Suprapubic skin (tissue), 4 donors: ENCODE results near the gene ANKRD63. TPM values are rescaled to one million over a fixed set of nuclear protein-coding genes. Genes with fewer than 3 reads are reported as not detected.

ENCODE experiments used
- DNase-seq, 2 donors: peaks; one replicate each; pipeline ENCODE4 v3.0.0-alpha.2; 2019; ENCODE audit warnings: low spot score in 2 of 2
- H3K27ac ChIP-seq: fragments of 200-600 bp; sonication (generic); one replicate; pipeline ENCODE4 v1.5.1; 2019
- H3K27me3 ChIP-seq: fragments of 200-600 bp; sonication (generic); one replicate; pipeline ENCODE4 v1.5.1; 2019
- H3K36me3 ChIP-seq: fragments of 200-600 bp; sonication (generic); one replicate; pipeline ENCODE4 v1.5.1; 2019
- H3K4me1 ChIP-seq: fragments of 200-600 bp; sonication (generic); one replicate; pipeline ENCODE4 v1.5.1; 2019
- H3K4me3 ChIP-seq: fragments of 200-600 bp; sonication (generic); one replicate; pipeline ENCODE4 v1.5.1; 2019; ENCODE audit warnings: mild to moderate bottlenecking
- H3K9me3 ChIP-seq: fragments of 200-600 bp; sonication (generic); one replicate; pipeline ENCODE4 v1.5.1; 2019
- EP300 ChIP-seq: sonication (generic); formaldehyde crosslinking; IDR thresholded peaks from one replicate; pipeline ENCODE4 v1.6.1; 2017; ENCODE audit warnings: antibody characterized with exemption
- POLR2A ChIP-seq, 2 donors: fragments of 450-650 bp; IDR thresholded peaks; one replicate each; pipeline ENCODE4 v1.6.1; 2017; ENCODE audit warnings: antibody characterized with exemption in 2 of 2, mild to moderate bottlenecking in 2 of 2, moderate library complexity in 2 of 2
- POLR2AphosphoS5 ChIP-seq, 3 donors: sonication (generic); formaldehyde crosslinking; IDR thresholded peaks; one replicate each; pipeline ENCODE4 v1.6.1; 2017; ENCODE audit warnings: antibody characterized with exemption in 3 of 3
- WGBS: methylation state at CpG from one replicate; pipeline ENCODE4 v1.1.5; 2018; 5-methylcytosine and 5-hydroxymethylcytosine counted together
- total RNA-seq, 4 donors: library from RNA; depleted of rRNA; stranded (reverse); fragments of >200 nt; gene quantifications; one replicate each; pipeline ENCODE4 v1.1.0, GENCODE V29; 2016
- TF ChIP-seq, protein P1 (sequence below), 2 donors: fragments of 200-600 bp in 1 of 2; fragments of 450-650 bp in 1 of 2; sonication (generic) in 1 of 2; IDR thresholded peaks; one replicate each; pipeline ENCODE4 v1.5.1; 2016 to 2019; ENCODE audit warnings: antibody characterized with exemption in 2 of 2, mild to moderate bottlenecking in 1 of 2, moderate library complexity in 1 of 2

Gene ANKRD63
- total RNA-seq, 4 donors from 2014 or later = not detected

DNA sequence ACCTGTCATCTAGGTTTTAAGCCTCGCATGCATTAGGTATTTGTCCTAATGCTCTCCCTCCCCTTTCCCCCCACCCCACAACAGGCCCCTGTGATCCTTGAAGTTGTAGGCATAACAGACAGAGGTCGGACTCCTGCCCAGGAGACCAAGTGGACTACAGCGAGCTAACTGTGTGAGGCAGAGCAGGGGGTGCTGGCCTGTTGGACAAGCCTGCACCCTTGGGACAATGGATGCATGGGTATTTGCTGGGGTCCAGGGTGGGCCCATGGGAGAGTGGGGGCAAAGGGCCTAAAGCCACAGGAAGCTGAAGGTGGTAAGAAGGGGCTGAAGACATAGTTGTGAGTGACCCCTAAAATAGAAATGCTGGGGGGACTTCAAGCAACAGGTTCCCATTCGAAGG, 22.4 kb upstream of the ANKRD63 start:
- Histone ChIP-seq H3K4me3 (no peak overlapping the region), H3K36me3 (no peaks in the 10 kb centered on the region), H3K4me1 (no peaks in the 10 kb centered on the region), H3K9me3 (no peaks in the 10 kb centered on the region), H3K27ac (no peak overlapping the region), H3K27me3 (peaks cover 8% of the 10 kb centered on the region)
- no peak for TF ChIP-seq POLR2A (IDR thresholded peaks at IDR 0.05)
- TF ChIP-seq EP300 = no peak
- no peak for TF ChIP-seq POLR2AphosphoS5 (IDR thresholded peaks at IDR 0.05)
- TF ChIP-seq, protein P1, sequence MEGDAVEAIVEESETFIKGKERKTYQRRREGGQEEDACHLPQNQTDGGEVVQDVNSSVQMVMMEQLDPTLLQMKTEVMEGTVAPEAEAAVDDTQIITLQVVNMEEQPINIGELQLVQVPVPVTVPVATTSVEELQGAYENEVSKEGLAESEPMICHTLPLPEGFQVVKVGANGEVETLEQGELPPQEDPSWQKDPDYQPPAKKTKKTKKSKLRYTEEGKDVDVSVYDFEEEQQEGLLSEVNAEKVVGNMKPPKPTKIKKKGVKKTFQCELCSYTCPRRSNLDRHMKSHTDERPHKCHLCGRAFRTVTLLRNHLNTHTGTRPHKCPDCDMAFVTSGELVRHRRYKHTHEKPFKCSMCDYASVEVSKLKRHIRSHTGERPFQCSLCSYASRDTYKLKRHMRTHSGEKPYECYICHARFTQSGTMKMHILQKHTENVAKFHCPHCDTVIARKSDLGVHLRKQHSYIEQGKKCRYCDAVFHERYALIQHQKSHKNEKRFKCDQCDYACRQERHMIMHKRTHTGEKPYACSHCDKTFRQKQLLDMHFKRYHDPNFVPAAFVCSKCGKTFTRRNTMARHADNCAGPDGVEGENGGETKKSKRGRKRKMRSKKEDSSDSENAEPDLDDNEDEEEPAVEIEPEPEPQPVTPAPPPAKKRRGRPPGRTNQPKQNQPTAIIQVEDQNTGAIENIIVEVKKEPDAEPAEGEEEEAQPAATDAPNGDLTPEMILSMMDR (IDR thresholded peaks at IDR 0.05) = no peak
- 100% methylated on average over 3 of the region's 4 CpGs for WGBS
- DNase-seq = no peak

DNA sequence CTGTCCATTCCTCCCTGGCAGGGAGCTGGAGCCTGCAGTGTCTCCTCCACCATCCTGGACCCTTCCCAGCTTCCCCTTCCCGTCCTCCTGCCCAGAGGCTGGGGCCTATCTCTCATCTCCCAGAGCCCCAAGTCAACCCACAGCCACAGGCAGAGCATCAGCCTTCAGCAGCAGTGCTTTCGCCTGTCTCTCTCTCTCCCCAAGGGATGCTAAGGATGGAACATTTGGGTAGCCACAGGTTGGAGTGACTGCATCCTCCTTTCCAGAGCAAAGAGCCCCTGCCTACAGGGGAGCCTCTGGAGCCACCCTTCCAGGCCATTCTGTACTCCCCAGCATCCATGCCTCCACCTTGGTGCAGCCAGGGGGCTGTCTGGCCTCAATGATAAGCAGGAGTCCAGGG, 20.7 kb upstream of the ANKRD63 start:
- H3K4me1 ChIP-seq = no peaks in the 10 kb centered on the region
- H3K27me3 ChIP-seq = peaks cover 4% of the 10 kb centered on the region
- H3K27ac ChIP-seq = no peak overlapping the region
- WGBS = 90% methylated on average over 2 of the region's 2 CpGs
- no peak overlapping the region for H3K4me3 ChIP-seq
- no peak for DNase-seq
- TF ChIP-seq, protein P1 (IDR thresholded peaks at IDR 0.05) = no peak
- TF ChIP-seq POLR2A (IDR thresholded peaks at IDR 0.05) = no peak
- no peak for TF ChIP-seq POLR2AphosphoS5 (IDR thresholded peaks at IDR 0.05)
- TF ChIP-seq EP300 = no peak
- H3K36me3 ChIP-seq = no peaks in the 10 kb centered on the region
- H3K9me3 ChIP-seq = no peaks in the 10 kb centered on the region

DNA sequence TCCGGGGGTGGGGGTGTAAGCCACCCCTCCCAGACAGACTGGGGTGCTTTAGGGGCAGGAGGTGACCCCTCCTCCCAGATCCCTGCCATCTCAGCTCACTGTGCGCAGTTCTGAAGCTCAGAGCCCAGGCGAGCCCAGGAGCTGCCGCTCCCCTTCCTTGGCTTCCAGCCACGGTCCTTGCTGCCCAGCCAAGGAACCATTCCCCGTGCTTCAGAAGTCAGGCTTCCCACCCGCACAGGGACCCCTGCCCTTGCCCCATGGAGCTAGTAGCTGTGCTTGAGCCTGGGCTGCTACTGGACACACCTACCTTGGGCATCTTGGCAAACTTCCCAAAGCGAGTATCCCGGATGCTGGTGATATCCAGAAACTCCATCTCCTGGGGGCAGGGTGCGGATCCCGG, 20.1 kb upstream of the ANKRD63 start:
- TF ChIP-seq EP300 (no peak), POLR2AphosphoS5 (IDR thresholded peaks at IDR 0.05) (no peak), POLR2A (IDR thresholded peaks at IDR 0.05) (no peak)
- TF ChIP-seq, protein P1 (IDR thresholded peaks at IDR 0.05) = no peak
- H3K9me3 ChIP-seq = no peaks in the 10 kb centered on the region
- 58% methylated on average over 9 of the region's 11 CpGs for WGBS
- peaks cover 4% of the 10 kb centered on the region for H3K27me3 ChIP-seq
- H3K27ac ChIP-seq = no peak overlapping the region
- H3K36me3 ChIP-seq = no peaks in the 10 kb centered on the region
- no peaks in the 10 kb centered on the region for H3K4me1 ChIP-seq
- H3K4me3 ChIP-seq = no peak overlapping the region
- no peak for DNase-seq

DNA sequence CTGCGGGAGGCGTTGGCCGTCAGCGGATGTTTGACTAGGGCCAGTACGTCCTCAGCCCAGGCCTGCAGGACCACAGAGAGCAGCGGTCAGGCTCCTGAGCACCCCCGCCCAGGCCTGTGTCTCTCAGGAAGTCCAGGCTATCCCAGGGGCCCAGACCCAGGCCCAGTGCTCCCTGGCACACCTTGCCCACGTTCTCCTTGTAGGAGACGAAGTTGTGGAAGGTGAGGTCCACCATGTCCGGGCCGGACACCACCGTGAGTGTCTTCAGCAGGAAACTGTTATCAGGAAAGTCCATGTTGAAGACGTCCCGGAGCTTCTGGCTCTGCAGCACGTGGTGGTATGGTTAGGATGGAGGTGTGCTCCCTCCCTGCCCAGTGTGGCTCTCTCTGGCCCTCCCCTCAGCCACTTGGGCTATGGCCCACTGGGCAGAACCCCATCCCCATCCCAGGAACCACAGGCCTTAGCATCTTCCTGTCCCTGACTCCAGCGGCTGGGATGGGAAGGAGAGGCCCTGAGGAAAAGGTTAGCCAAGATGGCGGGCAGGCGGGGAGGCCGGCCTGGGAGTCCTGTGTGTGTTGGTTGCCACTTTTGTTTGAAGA, 19.5 kb upstream of the ANKRD63 start:
- H3K27ac ChIP-seq = no peak overlapping the region
- no peaks in the 10 kb centered on the region for H3K4me1 ChIP-seq
- TF ChIP-seq POLR2AphosphoS5 (IDR thresholded peaks at IDR 0.05) (no peak), POLR2A (IDR thresholded peaks at IDR 0.05) (no peak), EP300 (no peak)
- TF ChIP-seq, protein P1 (IDR thresholded peaks at IDR 0.05) = no peak
- H3K9me3 ChIP-seq = no peaks in the 10 kb centered on the region
- DNase-seq = no peak
- 99% methylated on average over 9 of the region's 19 CpGs for WGBS
- H3K36me3 ChIP-seq = no peaks in the 10 kb centered on the region
- H3K4me3 ChIP-seq = no peak overlapping the region
- peaks cover 4% of the 10 kb centered on the region for H3K27me3 ChIP-seq

DNA sequence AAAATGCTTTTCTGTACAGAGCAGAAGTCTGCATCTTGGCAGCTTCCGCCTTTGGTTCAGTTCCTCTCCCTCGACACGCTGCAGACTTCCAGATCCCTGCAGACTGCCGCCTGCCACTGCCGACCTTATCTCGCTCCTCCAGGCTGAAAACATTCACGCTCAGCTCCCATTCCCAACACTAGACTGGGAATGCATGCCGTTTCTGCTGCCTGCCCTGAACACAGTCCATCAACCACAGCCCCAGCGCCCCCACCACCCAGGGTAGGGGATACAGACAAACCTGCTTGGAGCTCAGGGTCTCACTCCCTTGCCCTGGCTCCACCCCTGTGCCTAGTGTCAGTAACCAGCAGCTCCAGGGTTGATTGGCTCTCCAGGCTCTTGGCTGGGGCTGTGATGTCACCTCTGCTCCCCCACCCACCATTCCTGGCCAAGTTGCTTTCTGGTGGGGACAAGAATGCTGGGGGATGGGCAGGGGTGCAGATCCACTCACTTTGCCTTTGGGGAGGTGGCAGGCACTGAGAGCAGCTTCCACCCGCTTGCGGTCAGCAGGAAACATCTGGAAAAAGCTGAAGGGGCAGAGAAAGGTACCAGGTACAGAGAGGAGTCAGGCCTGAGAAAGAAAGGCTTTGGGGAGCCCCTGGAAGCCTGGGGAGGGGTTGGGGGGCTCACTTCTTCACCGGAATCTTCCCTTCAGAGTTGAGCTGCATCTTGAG, 18.8 kb upstream of the ANKRD63 start:
- Histone ChIP-seq H3K36me3 (no peaks in the 10 kb centered on the region), H3K4me3 (no peak overlapping the region), H3K9me3 (no peaks in the 10 kb centered on the region), H3K4me1 (no peaks in the 10 kb centered on the region), H3K27ac (no peak overlapping the region), H3K27me3 (peaks cover 4% of the 10 kb centered on the region)
- TF ChIP-seq POLR2AphosphoS5 (IDR thresholded peaks at IDR 0.05) (no peak), EP300 (no peak), POLR2A (IDR thresholded peaks at IDR 0.05) (no peak)
- TF ChIP-seq, protein P1 (IDR thresholded peaks at IDR 0.05) = no peak
- no peak for DNase-seq
- WGBS = 67% methylated on average over 12 of the region's 12 CpGs
